NK-92 treated with Interleukin-12 subunit alpha and Interleukin-12 subunit beta, amount 100 ng/mL, for 24 hours (cell line): ENCODE data around the gene PLBD1.

Source experiments
- DNase-seq: peaks from one replicate; lab custom pipeline; 2025; lab: John Stamatoyannopoulos, UW

The PLBD1 gene

GRCh38 chr12:14505626-14506596 lies 61.8 kb downstream of the PLBD1 start:
- no peak for DNase-seq

- DNase-seq, result no peak
Observed at GRCh38 chr12:14495326-14495725, 72.4 kb downstream of the PLBD1 start.

DNA sequence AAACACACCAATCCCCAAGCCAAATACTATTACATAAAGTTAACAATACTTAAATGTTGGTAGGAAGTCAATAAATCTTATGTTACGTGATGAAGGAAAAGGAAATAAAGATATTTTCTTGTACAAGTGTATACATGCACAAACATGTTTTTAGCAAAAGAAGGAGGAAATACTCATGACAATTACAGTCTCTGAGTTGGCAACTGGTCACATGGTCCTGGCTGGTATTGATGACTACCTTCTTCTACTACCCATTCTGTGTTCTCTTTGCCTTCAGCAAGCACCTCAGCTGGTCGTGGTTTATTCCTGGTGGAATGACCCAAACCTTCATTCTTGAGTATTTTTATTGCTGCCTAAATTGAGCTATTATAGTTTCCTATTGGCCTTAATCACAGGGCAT lies 84.8 kb downstream of the PLBD1 start:
- no peak for DNase-seq

DNA sequence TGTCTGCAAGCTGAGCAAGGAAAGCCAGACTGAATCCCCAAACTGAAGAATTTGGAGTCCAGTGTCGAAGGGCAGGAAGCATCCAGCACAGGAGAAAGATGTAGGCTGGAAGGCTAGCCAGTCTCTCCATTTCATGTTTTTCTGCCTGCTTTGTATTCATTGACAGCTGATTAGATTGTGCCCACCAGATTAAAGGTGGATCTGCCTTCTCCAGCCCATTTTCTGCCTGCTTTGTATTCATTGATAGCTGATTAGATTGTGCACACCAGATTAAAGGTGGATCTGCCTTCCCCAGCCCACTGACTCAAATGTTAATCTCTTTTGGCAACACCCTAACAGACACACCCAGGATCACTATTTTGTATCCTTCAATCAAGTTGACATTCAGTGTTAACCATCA lies 85.3 kb downstream of the PLBD1 start:
- no peak for DNase-seq

DNA sequence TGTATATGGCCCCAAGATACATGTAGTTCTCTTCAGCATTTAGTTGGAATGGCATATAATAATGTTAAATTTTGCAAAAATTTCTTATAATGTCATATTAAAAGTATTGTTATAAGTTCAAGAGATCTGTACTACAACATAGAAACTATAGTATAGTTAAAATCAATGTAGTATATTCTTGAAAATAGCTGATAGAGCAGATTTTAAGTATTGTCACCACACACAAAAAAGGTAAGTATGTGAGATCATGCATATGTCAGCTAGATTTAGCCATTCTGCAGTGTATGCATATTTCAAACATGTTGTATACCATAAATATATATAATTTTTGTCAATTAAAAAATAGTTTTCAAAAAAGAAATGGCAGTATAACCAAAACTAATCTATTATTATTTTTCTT lies 86.5 kb downstream of the PLBD1 start:
- DNase-seq, result no peak

GRCh38 chr12:14479004-14479403 lies 88.7 kb downstream of the PLBD1 start:
- DNase-seq, result no peak

DNA sequence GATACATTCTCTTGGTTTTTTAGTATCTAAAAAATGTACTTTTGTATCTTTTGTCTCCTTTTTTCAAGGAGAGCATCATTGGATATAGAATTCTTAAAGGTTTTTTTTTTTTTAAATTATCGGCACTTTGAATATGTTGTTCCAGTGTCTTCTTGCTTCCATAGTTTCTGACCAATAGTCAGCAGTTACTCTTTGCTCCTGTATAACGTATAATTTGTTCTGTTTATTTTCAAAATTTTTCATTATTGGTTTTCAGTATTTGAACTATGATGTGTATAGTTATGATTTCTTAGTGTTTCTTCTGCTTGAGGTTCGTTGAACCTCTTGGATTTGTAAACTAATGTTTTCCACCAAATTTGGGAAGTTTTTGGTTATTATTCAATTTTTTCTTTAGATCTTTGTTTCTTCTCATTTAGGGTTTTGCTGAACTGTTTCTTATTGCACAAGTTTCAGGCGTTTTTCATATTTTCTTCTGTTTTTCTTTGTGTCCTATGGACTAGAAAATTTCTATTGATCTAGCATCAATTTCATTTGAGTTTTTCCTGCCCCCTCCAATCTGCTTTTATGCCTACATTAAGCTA lies 93.9 kb downstream of the PLBD1 start:
- DNase-seq, result no peak

GRCh38 chr12:14471497-14471896 lies 96.2 kb downstream of the PLBD1 start:
- DNase-seq, result no peak

DNA sequence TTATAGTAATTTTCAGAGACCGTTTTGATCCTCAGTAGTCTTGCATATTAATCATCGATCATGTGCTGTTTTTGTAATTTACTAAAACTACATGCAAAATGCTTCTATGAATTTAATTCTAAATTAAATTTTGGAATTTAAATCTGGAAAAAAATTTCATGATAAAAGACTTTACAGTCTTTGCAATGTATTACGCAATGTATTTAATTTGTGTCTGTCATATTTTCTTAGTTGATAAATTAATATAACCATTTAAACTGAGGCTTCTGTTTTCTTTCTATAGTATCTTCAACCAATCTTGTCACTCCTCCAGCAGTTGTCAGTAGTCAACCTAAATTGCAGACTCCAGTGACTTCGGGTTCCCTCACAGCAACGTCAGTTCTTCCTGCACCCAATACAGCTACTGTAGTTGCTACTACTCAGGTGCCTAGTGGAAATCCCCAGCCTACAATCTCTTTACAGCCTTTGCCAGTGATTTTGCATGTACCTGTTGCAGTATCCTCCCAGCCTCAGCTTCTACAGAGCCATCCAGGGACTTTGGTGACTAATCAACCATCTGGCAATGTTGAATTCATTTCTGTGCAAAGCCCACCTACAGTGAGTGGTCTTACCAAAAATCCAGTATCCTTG lies 107.4 kb downstream of the PLBD1 start:
- no peak for DNase-seq

DNA sequence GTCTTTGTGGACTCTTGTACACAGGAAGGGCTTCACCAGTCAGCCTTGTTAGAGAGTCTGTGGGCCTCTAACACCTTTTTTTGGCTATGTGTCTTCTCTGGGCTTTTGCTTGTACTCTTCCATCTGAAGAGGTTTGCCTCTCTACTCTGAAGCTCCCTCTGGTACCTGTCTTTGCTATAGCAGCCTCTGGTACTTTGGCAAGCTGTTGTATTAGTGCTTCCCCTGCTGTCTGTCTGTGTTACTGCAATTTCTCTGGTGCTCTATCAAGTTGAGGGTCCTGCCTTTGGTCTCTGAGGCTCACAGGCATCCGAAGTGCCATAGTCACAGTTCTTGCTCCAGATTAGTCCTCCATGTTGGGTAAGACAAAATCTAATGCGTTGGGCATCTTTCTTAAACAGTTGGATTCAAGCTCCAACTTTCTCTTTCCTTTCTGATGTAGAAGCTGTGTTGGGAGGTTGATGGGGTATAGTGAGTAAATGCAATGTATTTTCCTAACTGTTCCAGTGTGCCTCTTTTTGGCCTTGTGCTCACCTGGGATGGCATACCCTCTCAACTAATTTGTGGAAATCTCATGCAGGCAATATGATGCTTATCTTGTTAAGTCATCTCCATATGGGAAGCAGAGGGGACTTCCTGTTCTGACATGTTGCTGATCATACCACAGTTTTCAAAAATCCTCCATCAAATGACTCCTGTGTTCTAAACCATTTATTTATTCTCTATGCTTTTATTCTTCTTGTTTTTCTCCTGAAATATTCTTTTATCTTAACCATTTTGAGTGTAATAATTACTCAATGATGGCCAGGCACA lies 113.4 kb downstream of the PLBD1 start:
- no peak for DNase-seq
